GM12864 (cell line): Measurements from ENCODE around the gene RAD23B.

Experiments used
- DNase-seq: peaks from one replicate; pipeline ENCODE4 v3.0.0-alpha.2; 2011; ENCODE audit warnings: low read depth
- H3K4me3 ChIP-seq: 2 replicates; pipeline ENCODE4 v1.5.1; 2011; ENCODE audit warnings: mild to moderate bottlenecking, low read depth, low read length, control low read depth
- TF ChIP-seq, protein P1 (sequence below): IDR thresholded peaks from 2 replicates; pipeline ENCODE4 v1.5.1; 2011; ENCODE audit warnings: low read depth, mild to moderate bottlenecking, moderate library complexity, low read length, control low read depth, inconsistent platforms; ENCODE audit errors: missing control alignments

RAD23B gene

GRCh38 chr9:107332883-107333282 is 49.8 kb downstream of the RAD23B start:
- H3K4me3 ChIP-seq, result no peak overlapping the region
- no peak for DNase-seq
- TF ChIP-seq, protein P1, sequence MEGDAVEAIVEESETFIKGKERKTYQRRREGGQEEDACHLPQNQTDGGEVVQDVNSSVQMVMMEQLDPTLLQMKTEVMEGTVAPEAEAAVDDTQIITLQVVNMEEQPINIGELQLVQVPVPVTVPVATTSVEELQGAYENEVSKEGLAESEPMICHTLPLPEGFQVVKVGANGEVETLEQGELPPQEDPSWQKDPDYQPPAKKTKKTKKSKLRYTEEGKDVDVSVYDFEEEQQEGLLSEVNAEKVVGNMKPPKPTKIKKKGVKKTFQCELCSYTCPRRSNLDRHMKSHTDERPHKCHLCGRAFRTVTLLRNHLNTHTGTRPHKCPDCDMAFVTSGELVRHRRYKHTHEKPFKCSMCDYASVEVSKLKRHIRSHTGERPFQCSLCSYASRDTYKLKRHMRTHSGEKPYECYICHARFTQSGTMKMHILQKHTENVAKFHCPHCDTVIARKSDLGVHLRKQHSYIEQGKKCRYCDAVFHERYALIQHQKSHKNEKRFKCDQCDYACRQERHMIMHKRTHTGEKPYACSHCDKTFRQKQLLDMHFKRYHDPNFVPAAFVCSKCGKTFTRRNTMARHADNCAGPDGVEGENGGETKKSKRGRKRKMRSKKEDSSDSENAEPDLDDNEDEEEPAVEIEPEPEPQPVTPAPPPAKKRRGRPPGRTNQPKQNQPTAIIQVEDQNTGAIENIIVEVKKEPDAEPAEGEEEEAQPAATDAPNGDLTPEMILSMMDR, result no peak

GRCh38 chr9:107333363-107333762 is 50.3 kb downstream of the RAD23B start:
- no peak for DNase-seq
- TF ChIP-seq, protein P1, result no peak
- H3K4me3 ChIP-seq, result no peak overlapping the region

GRCh38 chr9:107334103-107334776 is 51.2 kb downstream of the RAD23B start:
- no peak overlapping the region for H3K4me3 ChIP-seq
- TF ChIP-seq, protein P1, result no peak
- DNase-seq, result no peak

GRCh38 chr9:107335331-107335730 is 52.3 kb downstream of the RAD23B start:
- DNase-seq, result no peak
- no peak overlapping the region for H3K4me3 ChIP-seq
- TF ChIP-seq, protein P1, result no peak

GRCh38 chr9:107336718-107337360 is 53.8 kb downstream of the RAD23B start:
- no peak for DNase-seq
- H3K4me3 ChIP-seq, result no peak overlapping the region
- TF ChIP-seq, protein P1, result no peak

DNA sequence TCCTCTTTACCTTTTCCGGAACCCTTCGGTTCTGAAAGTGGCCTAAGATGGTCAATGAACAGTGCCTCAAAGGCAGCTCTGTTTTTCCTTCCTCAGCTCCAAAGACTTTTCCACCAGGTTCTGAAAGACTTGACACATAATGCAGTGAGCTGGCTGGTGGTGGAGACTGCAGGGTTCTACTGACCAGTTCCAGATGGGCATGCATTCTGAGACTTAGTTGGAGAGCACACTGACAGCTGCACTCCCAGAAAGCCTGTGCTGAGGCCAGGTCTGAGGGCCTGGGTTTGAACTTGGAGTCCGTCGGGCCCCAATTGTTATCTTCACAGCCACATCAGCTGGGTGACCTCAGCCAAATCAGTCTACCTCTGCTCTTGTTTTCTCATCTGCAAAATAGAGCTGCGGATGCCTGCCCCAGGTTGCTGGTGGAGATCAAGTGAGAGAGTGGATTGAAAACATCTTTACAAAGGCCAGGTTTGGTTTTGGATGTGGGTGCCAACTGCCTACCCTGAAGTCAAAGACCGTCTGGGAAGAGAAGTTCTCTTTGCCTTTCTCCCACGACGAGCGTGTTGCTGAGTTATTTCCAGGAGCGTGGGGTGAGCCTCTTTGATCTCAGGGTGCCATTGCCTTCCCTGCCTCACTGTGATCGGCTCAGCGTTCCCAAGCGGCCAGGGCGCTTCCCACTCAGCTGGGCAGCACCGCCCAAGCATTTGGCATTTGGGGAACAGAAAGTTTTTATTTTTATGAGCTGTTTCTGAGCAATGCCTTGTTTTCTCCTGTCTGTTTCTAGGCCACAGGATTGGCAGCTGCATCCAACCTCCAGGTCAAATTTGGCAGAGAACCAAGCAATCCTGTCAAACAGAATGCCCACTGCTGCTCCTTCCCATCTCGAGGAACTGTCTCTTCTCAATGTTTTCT is 54.9 kb downstream of the RAD23B start:
- DNase-seq, result no peak
- TF ChIP-seq, protein P1, result no peak
- no peak overlapping the region for H3K4me3 ChIP-seq
